HG03280 (cell line): ENCODE data around the gene LMO7.
A peak's percentile ranks its signal among the peaks of the same experiment; 100 is the strongest.
"Not testable (repeated sequence)": the region's sequence is repeated elsewhere in the genome, so short reads cannot be mapped to it uniquely, and the experiment has no call there.

Experiments used
- ATAC-seq: cut with Tn5 transposase; IDR thresholded peaks from one replicate; pipeline ENCODE4 v1.9.1; 2021; ENCODE audit warnings: mild to moderate bottlenecking, moderate library complexity; ENCODE audit not compliant: unreplicated experiment

LMO7 gene

DNA sequence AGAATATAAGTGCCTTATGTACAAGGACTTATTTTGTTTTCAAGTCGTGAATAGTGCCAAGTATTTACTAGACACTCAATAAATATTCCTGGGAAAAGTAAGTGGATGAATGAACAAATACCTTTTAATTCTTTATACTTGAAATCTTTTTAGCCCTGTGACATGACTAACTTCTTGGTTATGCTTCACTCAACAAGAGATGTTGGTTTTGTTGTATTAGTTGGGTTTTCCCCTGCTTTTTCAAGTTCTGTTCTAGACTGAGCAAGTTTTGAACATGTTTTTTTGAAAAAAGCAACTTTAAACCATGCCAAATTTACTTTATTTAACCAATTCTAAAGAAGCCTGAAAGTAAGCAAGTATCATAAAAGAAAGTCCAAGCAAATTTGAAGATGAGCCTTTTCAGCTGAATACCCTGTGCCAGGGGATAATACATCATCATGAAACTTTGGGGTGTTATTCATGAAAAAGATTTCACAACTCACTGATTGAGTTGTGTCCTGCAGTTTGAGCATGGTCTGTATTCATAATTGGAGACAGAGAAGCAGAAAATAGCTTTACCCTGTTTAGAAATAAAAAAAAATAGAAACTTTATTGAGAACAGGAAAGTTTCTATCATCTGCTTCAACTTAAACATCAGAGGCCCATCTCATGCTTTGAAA is 11.1 kb downstream of the LMO7 start:
- peak; percentile 71 for ATAC-seq

GRCh38 chr13:75648446-75648845 is 12.3 kb downstream of the LMO7 start:
- no peak for ATAC-seq

DNA sequence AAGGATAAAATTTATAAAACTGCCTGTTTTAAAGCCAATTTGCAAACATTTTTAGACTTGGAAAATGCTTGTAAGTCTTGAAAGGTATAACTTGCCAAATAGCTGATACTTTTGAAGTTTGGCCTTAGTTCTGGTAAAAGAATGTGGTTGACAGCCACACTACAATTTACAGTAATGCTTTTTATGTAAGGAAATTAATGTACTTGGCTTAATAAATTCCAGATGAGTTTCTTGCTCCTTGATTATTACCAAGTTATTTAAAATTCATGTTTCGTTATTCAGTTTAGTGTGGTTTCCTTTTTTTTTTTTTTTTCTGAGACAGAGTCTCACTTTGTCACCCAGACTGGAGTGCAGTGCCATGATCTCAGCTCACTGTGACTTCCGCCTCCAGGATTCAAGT is 14.9 kb downstream of the LMO7 start:
- no peak for ATAC-seq

- no peak for ATAC-seq
Measured at GRCh38 chr13:75652726-75653125, 16.6 kb downstream of the LMO7 start.

DNA sequence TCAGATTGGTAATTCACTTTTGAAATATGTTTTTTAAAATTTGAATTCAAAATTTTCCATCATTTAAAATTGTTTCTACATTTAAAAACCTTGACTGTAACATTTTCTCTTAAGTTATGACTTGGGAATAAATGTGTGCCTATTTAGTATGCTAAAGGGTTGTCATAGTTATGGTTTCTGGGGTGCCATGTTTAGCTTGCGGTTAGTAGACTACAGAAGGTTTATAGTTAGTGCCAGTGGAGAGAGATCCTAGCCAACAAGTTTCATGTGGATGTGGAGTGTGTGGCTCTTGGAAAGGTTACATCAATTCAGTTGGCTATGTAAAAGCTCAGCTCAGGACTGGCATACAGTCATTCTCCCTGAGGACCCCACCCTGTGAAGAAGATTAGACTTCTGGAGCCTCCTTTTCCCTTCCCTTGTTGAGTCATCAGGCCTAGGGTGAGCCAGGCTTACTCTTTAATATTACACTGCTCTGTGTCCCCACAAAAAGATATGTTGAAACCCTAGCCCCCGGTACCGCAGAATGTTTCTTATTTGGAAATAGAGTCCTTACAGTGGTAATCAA is 20.4 kb downstream of the LMO7 start:
- ATAC-seq: no peak

DNA sequence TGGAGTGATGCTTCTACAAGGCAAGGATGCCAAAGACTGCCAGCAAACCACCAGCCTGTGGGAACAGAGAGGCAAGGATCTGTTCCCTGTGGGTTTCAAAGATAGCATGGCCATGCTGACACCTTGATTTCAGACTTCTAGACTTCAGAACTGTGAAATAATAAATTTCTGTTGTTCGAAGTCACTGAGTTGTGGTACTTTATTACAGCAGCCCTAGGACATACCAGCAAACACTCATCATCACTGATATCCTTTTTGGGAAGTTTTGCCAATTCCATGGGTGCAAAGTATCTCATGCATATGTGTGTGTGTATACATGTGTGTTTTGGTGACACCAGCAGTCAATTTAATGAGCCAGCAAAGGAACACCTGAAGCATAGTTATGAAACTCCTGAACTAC is 21.0 kb downstream of the LMO7 start:
- no peak for ATAC-seq

GRCh38 chr13:75660694-75661093 is 24.6 kb downstream of the LMO7 start:
- ATAC-seq: no peak

GRCh38 chr13:75661443-75661842 is 25.3 kb downstream of the LMO7 start:
- ATAC-seq: no peak

DNA sequence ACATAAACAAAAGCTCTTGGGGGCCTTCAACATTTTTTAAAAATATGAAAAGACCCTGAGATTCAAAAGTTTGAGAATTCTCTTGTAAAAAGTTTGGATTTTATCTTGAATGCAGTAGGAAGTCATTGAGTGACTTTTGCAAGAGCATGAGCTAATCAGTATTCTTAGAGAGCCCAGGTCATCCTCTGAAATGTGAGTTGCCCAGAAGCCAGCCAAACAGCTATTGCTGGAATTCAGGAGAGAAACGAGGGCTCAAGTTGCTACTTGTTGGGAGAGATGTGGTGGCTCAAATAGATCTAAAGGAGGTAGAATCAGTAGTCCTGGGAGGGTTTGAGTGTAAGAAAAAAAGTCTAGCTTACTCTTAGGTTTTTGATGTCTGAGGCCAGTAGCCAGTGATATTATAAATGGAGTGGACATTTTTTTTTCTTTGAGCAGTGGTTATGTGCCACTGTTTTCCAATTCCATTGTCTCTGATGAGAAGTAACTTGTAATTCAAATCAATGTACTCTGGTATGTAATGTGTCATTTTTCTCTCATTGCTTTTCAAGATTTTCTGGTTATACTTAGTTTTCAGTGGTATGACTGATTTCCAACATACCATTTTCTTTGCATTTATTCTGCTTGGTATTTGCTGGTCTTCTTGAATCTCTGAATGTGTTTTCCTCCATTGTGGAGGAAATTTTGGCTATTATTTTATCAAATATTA is 30.7 kb downstream of the LMO7 start:
- ATAC-seq: no peak

GRCh38 chr13:75669706-75670105 is 33.6 kb downstream of the LMO7 start:
- no peak for ATAC-seq

DNA sequence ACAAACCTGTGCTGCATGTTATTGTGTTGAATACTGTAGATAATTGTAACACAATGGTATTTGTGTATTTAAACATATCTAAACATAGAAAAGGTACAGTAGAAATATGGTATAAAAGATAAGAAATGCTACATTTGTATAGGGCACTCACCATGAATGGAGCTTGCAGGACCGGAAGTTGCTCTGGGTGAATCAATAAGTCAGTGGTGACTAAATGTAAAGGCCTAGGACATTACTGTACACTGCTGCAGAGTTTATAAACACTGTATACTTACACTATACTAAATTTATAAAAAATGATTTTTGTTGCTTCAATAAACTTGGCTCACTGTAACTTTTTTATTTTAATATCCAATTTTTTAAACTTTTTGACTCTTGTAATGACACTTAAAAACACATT is 34.4 kb downstream of the LMO7 start:
- ATAC-seq: no peak

GRCh38 chr13:75675421-75675820 is 39.3 kb downstream of the LMO7 start:
- no peak for ATAC-seq

DNA sequence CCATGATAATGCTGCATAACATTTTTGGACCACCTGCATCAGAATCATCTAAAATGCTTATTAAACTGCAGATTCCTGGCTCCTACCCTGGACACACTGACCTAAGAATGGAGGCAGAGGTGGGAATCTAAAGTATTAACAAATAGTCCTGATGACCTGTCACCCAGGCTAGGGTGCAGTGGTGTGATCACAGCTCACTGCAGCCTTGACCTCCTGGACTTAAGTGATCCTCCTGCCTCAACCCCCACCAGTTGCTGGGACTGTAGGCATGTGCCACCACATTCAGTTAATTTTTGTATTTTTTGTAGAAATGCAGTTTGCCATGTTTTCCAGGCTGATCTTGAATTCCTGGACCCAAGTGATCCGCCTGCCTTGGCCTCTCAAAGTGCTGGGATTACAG is 43.3 kb downstream of the LMO7 start:
- ATAC-seq: no peak

DNA sequence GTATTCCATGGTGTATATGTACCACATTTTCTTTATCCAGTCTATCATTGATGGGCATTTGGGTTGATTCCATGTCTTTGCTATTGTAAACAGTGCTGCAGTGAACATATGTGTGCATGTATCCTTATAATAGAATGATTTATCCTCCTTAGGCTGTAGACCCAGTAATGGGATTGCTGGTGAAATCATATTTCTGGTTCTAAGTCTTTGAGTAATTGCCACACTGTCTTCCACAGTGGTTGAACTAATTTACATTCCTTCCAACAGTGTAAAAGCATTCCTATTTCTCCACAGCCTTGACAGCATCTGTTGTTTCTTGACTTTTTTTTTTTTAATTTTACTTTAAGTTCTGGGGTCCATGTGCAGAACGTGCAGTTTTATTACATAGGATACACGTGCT is 44.1 kb downstream of the LMO7 start:
- ATAC-seq: not testable (repeated sequence)

DNA sequence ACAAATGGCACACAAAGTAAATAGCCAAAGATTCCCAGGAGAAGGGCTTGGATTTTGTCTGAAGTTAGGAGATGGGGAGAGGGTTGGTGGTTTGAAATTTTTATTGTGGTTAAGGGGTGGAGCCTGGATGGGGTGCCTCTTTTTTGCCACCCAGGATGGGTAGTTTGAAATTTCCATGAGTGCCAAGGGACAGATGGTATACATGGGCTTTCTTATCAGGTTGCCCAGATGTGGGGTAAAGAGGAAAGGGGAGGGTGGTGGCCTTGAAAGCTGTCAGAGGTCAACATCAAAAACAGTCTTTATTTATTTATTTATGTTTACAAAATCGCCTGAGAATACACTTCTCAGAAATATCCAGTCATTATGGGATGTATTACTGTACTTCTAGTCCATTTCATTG is 46.2 kb downstream of the LMO7 start:
- ATAC-seq: no peak

DNA sequence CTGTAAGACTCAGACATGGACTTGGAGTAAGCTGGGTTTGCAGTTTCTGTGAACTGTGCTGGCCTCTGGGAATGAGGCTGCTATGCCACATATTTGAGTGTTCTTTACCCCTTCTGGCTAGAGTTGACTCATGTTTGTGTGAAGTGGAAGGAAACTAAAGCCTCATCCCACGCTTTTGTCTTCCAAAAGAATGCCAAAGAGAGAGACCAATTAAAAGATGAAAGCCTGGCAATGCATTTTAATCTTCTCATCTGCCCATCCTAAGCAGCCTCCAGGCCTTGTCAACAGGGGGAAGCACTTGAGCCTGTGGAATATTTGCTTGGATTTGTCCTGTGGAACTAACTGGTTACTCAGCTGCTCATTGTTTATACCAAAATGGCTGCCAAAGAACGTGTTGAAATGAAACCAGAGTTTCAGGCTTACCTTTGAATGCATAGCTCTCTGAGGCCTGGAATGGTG is 49.1 kb downstream of the LMO7 start:
- ATAC-seq: peak; percentile 43

GRCh38 chr13:75687150-75687763 is 51.1 kb downstream of the LMO7 start:
- no peak for ATAC-seq

DNA sequence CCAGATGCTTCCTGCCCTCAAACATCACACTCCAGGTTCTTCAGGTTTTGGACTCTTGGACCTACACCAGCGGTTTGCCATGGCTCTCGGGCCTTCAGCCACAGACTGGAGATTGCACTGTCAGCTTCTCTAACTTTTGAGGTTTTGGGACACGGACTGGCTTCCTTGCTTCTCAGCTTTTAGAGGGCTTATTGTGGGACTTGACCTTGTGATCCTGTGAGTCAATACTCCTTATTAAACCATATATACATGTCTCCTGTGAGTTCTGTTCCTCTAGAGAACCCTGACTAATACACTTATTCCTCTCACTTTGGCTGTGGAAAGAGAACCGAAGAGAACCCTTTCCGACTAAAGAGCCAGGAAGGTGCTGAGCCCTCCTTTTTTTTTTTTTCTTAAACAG is 53.6 kb downstream of the LMO7 start:
- ATAC-seq: no peak

- no peak for ATAC-seq
Measured at GRCh38 chr13:75690607-75691006, 54.5 kb downstream of the LMO7 start.

DNA sequence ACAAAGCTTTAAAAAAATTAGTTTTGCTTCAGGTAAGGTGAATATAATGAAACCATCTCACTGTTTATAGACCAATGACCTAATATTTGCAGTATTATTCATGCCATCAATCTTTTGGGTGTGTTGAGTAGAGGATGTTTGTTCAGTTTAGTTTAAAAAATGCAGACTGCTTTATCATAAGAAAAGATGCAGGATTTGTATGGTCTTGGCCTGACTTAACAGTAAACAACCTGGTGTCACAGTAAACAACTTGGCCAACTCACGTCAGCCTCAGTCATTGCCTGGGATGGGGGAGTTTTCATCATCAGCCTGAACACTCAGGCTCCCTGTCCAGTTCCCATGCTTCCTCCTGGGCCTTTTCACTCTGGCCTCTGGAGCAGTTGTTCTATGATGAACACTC is 55.1 kb downstream of the LMO7 start:
- ATAC-seq: no peak

GRCh38 chr13:75693227-75693626 is 57.1 kb downstream of the LMO7 start:
- ATAC-seq: no peak

GRCh38 chr13:75694722-75695121 is 58.6 kb downstream of the LMO7 start:
- no peak for ATAC-seq
